ENCODE measurements around the gene ADRA1B.

Gene ADRA1B

GRCh38 chr5:159880676-159881075 lies 35.6 kb upstream of the ADRA1B start:
- no peak overlapping the region for H3K4me3 ChIP-seq (ENCODE audit: low read depth, low read length)
- TF ChIP-seq CTCF (IDR thresholded peaks at IDR 0.05; ENCODE audit: insufficient read depth, low read depth, low read length, missing control alignments): no peak
- DNase-seq (ENCODE audit: low read depth): no peak

GRCh38 chr5:159881967-159882366 lies 34.3 kb upstream of the ADRA1B start:
- TF ChIP-seq CTCF (IDR thresholded peaks at IDR 0.05; ENCODE audit: insufficient read depth, low read depth, low read length, missing control alignments): no peak
- no peak overlapping the region for H3K4me3 ChIP-seq (ENCODE audit: low read depth, low read length)
- no peak for DNase-seq (ENCODE audit: low read depth)

DNA sequence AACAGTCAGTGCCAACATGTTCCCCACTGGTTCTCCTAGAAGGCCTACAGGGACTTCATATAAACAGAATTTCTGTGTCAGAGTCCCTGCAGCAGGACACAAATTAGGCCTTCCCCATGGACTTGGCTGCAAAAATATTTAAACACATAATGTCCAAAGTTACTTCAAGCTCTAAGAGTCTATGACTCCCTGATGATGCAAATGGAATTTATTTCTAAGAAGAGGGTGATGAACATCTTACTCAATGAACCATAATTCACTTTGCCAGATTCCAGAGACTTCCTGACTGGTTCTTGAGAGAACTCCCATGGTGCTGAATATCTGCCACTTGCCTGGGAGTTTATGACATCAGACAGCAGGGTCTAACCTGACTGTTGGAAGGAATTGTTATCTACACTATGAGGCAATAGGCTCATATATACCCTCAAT lies 32.7 kb upstream of the ADRA1B start:
- no peak for DNase-seq (ENCODE audit: low read depth)
- no peak overlapping the region for H3K4me3 ChIP-seq (ENCODE audit: low read depth, low read length)
- no peak for TF ChIP-seq CTCF (IDR thresholded peaks at IDR 0.05; ENCODE audit: insufficient read depth, low read depth, low read length, missing control alignments)

DNA sequence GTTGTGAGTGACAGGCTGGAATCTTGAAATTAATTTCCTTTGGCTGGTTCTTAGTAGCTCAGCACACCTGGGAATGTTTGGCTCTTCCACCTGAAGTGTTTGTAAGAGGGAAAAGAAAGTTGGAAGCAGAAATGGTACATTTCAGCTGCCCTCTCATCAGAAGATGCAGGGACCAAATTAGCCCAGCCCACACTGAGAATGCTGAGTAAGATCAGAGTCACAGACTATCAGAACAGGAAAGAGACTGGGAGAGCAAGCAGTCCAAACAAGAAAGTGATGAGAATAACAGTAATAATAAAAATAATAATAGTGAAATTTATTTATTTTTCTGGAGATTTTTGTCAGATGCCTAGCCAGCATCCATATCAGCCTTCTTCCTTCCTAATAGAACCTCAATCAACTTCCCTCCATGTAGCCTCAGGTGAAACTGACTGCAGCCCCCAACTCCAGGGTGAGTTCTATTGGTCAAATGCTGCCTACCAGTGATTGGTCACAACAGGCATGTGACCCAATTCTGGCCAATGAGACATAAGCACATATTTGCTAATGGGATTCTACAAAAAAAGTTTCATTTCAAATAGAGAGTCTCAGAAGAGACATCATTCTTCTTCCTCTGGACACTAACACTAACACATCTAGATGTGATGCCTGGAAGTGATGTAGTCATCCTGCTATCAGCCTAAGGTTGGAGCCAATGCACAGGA lies 31.2 kb upstream of the ADRA1B start:
- TF ChIP-seq CTCF (IDR thresholded peaks at IDR 0.05; ENCODE audit: insufficient read depth, low read depth, low read length, missing control alignments): no peak
- no peak overlapping the region for H3K4me3 ChIP-seq (ENCODE audit: low read depth, low read length)
- no peak for DNase-seq (ENCODE audit: low read depth)

GRCh38 chr5:159886296-159886695 lies 30.0 kb upstream of the ADRA1B start:
- no peak overlapping the region for H3K4me3 ChIP-seq (ENCODE audit: low read depth, low read length)
- no peak for DNase-seq (ENCODE audit: low read depth)
- no peak for TF ChIP-seq CTCF (IDR thresholded peaks at IDR 0.05; ENCODE audit: insufficient read depth, low read depth, low read length, missing control alignments)

DNA sequence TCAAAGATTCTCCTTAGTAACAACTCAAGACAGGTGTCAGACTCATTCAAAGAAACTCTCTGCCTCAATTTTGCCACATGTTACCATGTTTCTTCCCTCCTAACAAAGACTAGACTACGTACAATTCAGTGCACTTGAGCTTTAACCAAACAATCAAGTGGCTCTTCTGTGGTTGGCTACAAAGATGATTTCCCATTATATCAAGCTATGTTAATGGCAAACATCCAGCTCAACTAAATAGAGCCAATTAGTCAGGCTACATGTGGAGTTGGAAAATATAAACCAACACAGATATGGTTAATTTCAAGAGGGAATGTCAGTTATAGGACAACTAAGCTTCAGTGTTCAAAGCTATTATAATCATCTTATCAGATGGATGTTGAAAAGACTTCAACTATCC lies 29.2 kb upstream of the ADRA1B start:
- DNase-seq (ENCODE audit: low read depth): no peak
- no peak for TF ChIP-seq CTCF (IDR thresholded peaks at IDR 0.05; ENCODE audit: insufficient read depth, low read depth, low read length, missing control alignments)
- H3K4me3 ChIP-seq (ENCODE audit: low read depth, low read length): no peak overlapping the region

GRCh38 chr5:159888860-159889259 lies 27.4 kb upstream of the ADRA1B start:
- DNase-seq (ENCODE audit: low read depth): no peak
- no peak for TF ChIP-seq CTCF (IDR thresholded peaks at IDR 0.05; ENCODE audit: insufficient read depth, low read depth, low read length, missing control alignments)
- H3K4me3 ChIP-seq (ENCODE audit: low read depth, low read length): no peak overlapping the region

All from GM12865 (cell line).